DOHH2 (cell line): ENCODE data around the gene DENND1A.

Experiments used
- CTCF ChIP-seq: fragments of 200-600 bp; sonication (generic); IDR thresholded peaks from one replicate; pipeline ENCODE4 v1.5.1; 2014; ENCODE audit warnings: antibody characterized with exemption, mild to moderate bottlenecking, low read depth, low read length; ENCODE audit not compliant: poor library complexity, severe bottlenecking
- EZH2phosphoT487 ChIP-seq: fragments of 200-600 bp; sonication (generic); IDR thresholded peaks from 2 replicates; pipeline ENCODE4 v1.6.1; 2017; ENCODE audit warnings: borderline replicate concordance, mild to moderate bottlenecking, antibody characterized with exemption, low read length, moderate library complexity, mixed read lengths

DNA sequence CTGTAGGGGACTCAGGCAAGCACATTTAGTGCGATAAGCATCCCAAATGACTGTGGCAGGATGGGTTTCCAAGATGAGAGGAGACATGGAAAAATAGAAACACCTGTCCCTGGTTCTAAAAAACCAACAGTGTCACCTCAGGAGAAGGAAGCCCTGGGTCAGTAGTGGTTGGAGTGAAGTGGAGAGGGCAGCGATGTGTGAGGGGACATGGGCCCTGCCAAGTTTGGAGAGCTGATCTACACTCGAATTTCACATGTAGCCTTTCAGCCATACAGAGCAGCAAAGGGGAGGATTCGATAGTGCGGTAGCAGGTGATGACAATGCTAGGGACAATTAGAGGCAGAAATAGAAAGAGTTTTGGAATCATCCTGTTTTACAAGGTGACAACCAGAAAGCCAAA is 49.1 kb upstream of the DENND1A start:
- no peak for TF ChIP-seq CTCF
- no peak for TF ChIP-seq EZH2phosphoT487
